Breast epithelium (tissue), 4 donors: Measurements from ENCODE around the gene GEMIN8. TPM values are rescaled to one million over a fixed set of nuclear protein-coding genes. Genes with fewer than 3 reads are reported as not detected.

Experiments used
- DNase-seq, 2 donors: peaks; one replicate each; pipeline ENCODE4 v3.0.0-alpha.2; 2019; ENCODE audit warnings: low spot score in 2 of 2
- H3K27ac ChIP-seq, 2 donors: fragments of 200-600 bp; sonication (generic) in 1 of 2; one replicate each; pipeline ENCODE4 v1.5.1; 2016 to 2019; ENCODE audit warnings: mild to moderate bottlenecking in 1 of 2
- H3K27me3 ChIP-seq, 2 donors: fragments of 200-600 bp; sonication (generic) in 1 of 2; one replicate each; pipeline versions ENCODE4 v1.5.1 to v1.6.0; 2017 to 2019; ENCODE audit warnings: control low read depth in 1 of 2, mild to moderate bottlenecking in 1 of 2
- H3K36me3 ChIP-seq: fragments of 200-600 bp; one replicate; pipeline ENCODE4 v1.5.1; 2019
- H3K4me1 ChIP-seq, 2 donors: fragments of 200-600 bp; sonication (generic); one replicate each; pipeline ENCODE4 v1.5.1; 2016 to 2019; ENCODE audit warnings: control low read depth in 1 of 2
- H3K4me3 ChIP-seq, 3 donors: fragments of 200-600 bp; sonication (generic); 1 replicate in 2 of 3; 2 replicates in 1 of 3; pipeline ENCODE4 v1.5.1; 2016 to 2019; ENCODE audit warnings: mild to moderate bottlenecking in 3 of 3, moderate library complexity in 2 of 3
- H3K9me3 ChIP-seq, 2 donors: fragments of 200-600 bp; sonication (generic) in 1 of 2; one replicate each; pipeline ENCODE4 v1.5.1; 2016 to 2019; ENCODE audit warnings: control low read depth in 1 of 2
- CTCF ChIP-seq, 3 donors: fragments of 450-650 bp; IDR thresholded peaks; one replicate each; pipeline ENCODE4 v1.5.1; 2016 to 2017; ENCODE audit warnings: antibody characterized with exemption in 3 of 3, mild to moderate bottlenecking in 3 of 3, moderate library complexity in 3 of 3
- POLR2A ChIP-seq: fragments of 450-650 bp; IDR thresholded peaks from one replicate; pipeline ENCODE4 v1.6.1; 2016; ENCODE audit warnings: antibody characterized with exemption, mild to moderate bottlenecking, moderate library complexity
- POLR2AphosphoS5 ChIP-seq, 3 donors: sonication (generic); formaldehyde crosslinking; IDR thresholded peaks; one replicate each; pipeline ENCODE4 v1.6.1; 2017; ENCODE audit warnings: antibody characterized with exemption in 3 of 3
- intact Hi-C: fragments of 100-400 bp; cut with DNase I; formaldehyde crosslinking; loops from one replicate; pipeline ENCODE4 v1.15.1; 2023; ENCODE audit warnings: low total_unique reads
- total RNA-seq, 3 donors: library from RNA; depleted of rRNA; stranded (reverse); fragments of >200 nt; gene quantifications; one replicate each; pipeline ENCODE4 v1.1.0, GENCODE V29; 2016

The GEMIN8 gene
- total RNA-seq, 3 donors from 2014 or later = 23.8 to 38.6 (median 26.9) TPM

GRCh38 chrX:13983734-13984133, 46.0 kb downstream of the GEMIN8 start:
- H3K27me3 ChIP-seq = peaks cover 0 to 6% of the 10 kb centered on the region in 2 donors
- no peak overlapping the region for H3K4me3 ChIP-seq
- intact Hi-C loops = no loop called here
- H3K36me3 ChIP-seq = no peaks in the 10 kb centered on the region
- TF ChIP-seq POLR2A = no peak
- no peak for TF ChIP-seq POLR2AphosphoS5 (IDR thresholded peaks at IDR 0.05)
- no peak for TF ChIP-seq CTCF (IDR thresholded peaks at IDR 0.05)
- H3K27ac ChIP-seq = no peak overlapping the region
- H3K4me1 ChIP-seq = no peaks in the 10 kb centered on the region
- peaks cover 0 to 13% of the 10 kb centered on the region in 2 donors for H3K9me3 ChIP-seq
- no peak for DNase-seq

- no peaks in the 10 kb centered on the region for H3K27me3 ChIP-seq
- no peak for DNase-seq
- no peaks in the 10 kb centered on the region for H3K36me3 ChIP-seq
- H3K27ac ChIP-seq = no peak overlapping the region
- intact Hi-C loops = no loop called here
- TF ChIP-seq POLR2A = no peak
- TF ChIP-seq POLR2AphosphoS5 (IDR thresholded peaks at IDR 0.05) = no peak
- no peak for TF ChIP-seq CTCF (IDR thresholded peaks at IDR 0.05)
- H3K4me3 ChIP-seq = no peak overlapping the region
- H3K9me3 ChIP-seq = no peaks in the 10 kb centered on the region
- no peaks in the 10 kb centered on the region for H3K4me1 ChIP-seq
Observed at GRCh38 chrX:13968198-13968597, 61.5 kb downstream of the GEMIN8 start.

- no peaks in the 10 kb centered on the region for H3K27me3 ChIP-seq
- H3K27ac ChIP-seq = no peak overlapping the region
- DNase-seq = no peak
- intact Hi-C loops = no loop called here
- TF ChIP-seq POLR2A = no peak
- no peak for TF ChIP-seq POLR2AphosphoS5 (IDR thresholded peaks at IDR 0.05)
- no peak for TF ChIP-seq CTCF (IDR thresholded peaks at IDR 0.05)
- H3K4me1 ChIP-seq = no peaks in the 10 kb centered on the region
- no peaks in the 10 kb centered on the region for H3K36me3 ChIP-seq
- H3K9me3 ChIP-seq = no peaks in the 10 kb centered on the region
- H3K4me3 ChIP-seq = no peak overlapping the region
Observed at GRCh38 chrX:13967636-13968035, 62.1 kb downstream of the GEMIN8 start.

- Histone ChIP-seq H3K4me1 (no peaks in the 10 kb centered on the region), H3K27me3 (no peaks in the 10 kb centered on the region), H3K36me3 (no peaks in the 10 kb centered on the region), H3K9me3 (no peaks in the 10 kb centered on the region), H3K27ac (no peak overlapping the region), H3K4me3 (no peak overlapping the region)
- intact Hi-C loops = no loop called here
- no peak for TF ChIP-seq CTCF (IDR thresholded peaks at IDR 0.05)
- no peak for TF ChIP-seq POLR2A
- DNase-seq = no peak
Observed at GRCh38 chrX:13966793-13967125, 62.9 kb downstream of the GEMIN8 start.

GRCh38 chrX:13966071-13966792, 63.5 kb downstream of the GEMIN8 start:
- Histone ChIP-seq H3K27ac (no peak overlapping the region), H3K4me3 (no peak overlapping the region), H3K27me3 (peaks cover 0 to 4% of the 10 kb centered on the region in 2 donors), H3K4me1 (no peaks in the 10 kb centered on the region), H3K9me3 (no peaks in the 10 kb centered on the region), H3K36me3 (no peaks in the 10 kb centered on the region)
- TF ChIP-seq POLR2AphosphoS5 (IDR thresholded peaks at IDR 0.05) (no peak), CTCF (IDR thresholded peaks at IDR 0.05) (no peak), POLR2A (no peak)
- DNase-seq = no peak
- intact Hi-C loops = no loop called here
